Activated naive CD8-positive, alpha-beta T cell treated with anti-CD3 and anti-CD28 coated beads, Interleukin-2, amount 10 ng/mL, durations not matched to agents 7 days and 5 days (primary cell): ENCODE data around the gene ZNF358. TPM values are rescaled to one million over a fixed set of nuclear protein-coding genes. Genes with fewer than 3 reads are reported as not detected.

Experiments
- ATAC-seq: fragments of 150-1000 bp; cut with Tn5 transposase; one replicate; pipeline ENCODE4 v1.10.0; 2021; ENCODE audit warnings: low read depth, moderate library complexity
- POLR2A ChIA-PET: fragments of 350-600 bp; sonication (Branson Sonifier 250); formaldehyde crosslinking; loops from one replicate; lab custom pipeline; 2021; ENCODE audit warnings: antibody characterized with exemption; lab: Charles Lee
- DNase-seq: peaks from one replicate; pipeline ENCODE4 v3.0.0; 2021
- H3K27ac Mint-ChIP-seq: one replicate; pipeline ENCODE4 v1.8.0; 2022; ENCODE audit warnings: mild to moderate bottlenecking, mixed read lengths
- H3K27me3 Mint-ChIP-seq: one replicate; pipeline ENCODE4 v1.8.0; 2022; ENCODE audit warnings: mild to moderate bottlenecking, moderate library complexity, mixed read lengths
- H3K36me3 Mint-ChIP-seq: one replicate; pipeline ENCODE4 v1.8.0; 2021; ENCODE audit warnings: mild to moderate bottlenecking, mixed read lengths
- H3K4me1 Mint-ChIP-seq: one replicate; pipeline ENCODE4 v1.8.0; 2021; ENCODE audit warnings: mixed read lengths
- H3K4me3 Mint-ChIP-seq: one replicate; pipeline ENCODE4 v1.8.0; 2022; ENCODE audit warnings: mild to moderate bottlenecking, moderate library complexity, mixed read lengths
- H3K9me3 Mint-ChIP-seq: one replicate; pipeline ENCODE4 v1.8.0; 2021; ENCODE audit warnings: mixed read lengths
- total RNA-seq, 2 experiments: library from RNA; stranded (reverse); gene quantifications; one replicate each; pipeline ENCODE4 v1.2.3, GENCODE V29; 2021

ZNF358 gene
- total RNA-seq, 2 experiments from 2014 or later: 12.6 to 13.1 TPM

- no peaks in the 10 kb centered on the region for H3K27me3 Mint-ChIP-seq
- H3K36me3 Mint-ChIP-seq: peaks cover 43% of the 10 kb centered on the region
- no peak for DNase-seq
- no peaks in the 10 kb centered on the region for H3K9me3 Mint-ChIP-seq
- no peak for ATAC-seq
- H3K4me3 Mint-ChIP-seq: no peak overlapping the region
- H3K27ac Mint-ChIP-seq: no peak overlapping the region
- POLR2A ChIA-PET: interaction anchor here (0.6 kb wide), 1 partner anchor 47 kb away, joined by 3 read pairs; no protein-coding TSS in a partner anchor
- peaks cover 17% of the 10 kb centered on the region for H3K4me1 Mint-ChIP-seq
These were observed 38.7 kb downstream of the ZNF358 start for GRCh38 chr19:7554565-7554964.

DNA sequence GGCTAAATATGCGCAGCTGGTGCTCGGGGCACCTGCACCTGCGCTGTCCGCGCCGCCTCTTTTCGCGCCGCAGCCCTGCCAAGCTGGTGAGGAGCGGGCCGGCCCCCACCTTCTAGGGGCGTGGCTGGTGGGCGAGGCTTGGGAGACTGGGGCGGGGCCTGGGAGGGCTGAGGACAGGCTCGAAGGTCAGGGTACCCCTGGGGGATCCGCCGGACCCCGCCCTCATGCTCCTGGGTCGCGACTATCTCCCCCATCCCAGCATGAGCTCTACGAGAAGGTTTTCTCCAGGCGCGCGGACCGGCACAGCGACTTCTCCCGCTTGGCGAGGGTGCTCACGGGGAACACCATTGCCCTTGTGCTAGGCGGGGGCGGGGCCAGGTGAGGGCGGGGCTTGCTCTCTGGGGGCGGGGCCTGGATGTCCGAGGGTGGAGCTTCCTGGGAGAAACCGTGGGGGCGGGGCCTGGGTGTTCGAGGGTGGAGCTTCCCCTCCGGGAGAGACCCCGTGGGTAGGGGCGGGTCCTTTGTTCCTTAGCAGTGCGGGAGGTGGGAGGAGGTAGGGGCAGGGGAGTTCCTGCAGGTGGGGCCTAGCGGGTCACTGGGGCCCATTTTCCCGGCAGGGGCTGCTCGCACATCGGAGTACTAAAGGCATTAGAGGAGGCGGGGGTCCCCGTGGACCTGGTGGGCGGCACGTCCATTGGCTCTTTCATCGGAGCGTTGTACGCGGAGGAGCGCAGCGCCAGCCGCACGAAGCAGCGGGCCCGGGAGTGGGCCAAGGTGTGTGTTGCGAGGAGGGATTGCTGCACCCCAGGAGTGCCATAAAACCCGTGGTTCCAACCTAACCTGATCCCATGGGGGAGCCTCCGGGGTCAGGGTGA is 39.3 kb downstream of the ZNF358 start:
- no peak for DNase-seq
- H3K27ac Mint-ChIP-seq: no peak overlapping the region
- H3K9me3 Mint-ChIP-seq: no peaks in the 10 kb centered on the region
- no peak overlapping the region for H3K4me3 Mint-ChIP-seq
- H3K4me1 Mint-ChIP-seq: peaks cover 18% of the 10 kb centered on the region
- H3K27me3 Mint-ChIP-seq: no peaks in the 10 kb centered on the region
- POLR2A ChIA-PET: interaction anchor here (0.6 to 1.2 kb wide), 2 partner anchors 10 to 47 kb away, joined by 3 read pairs; no protein-coding TSS in a partner anchor
- ATAC-seq: no peak
- H3K36me3 Mint-ChIP-seq: peaks cover 42% of the 10 kb centered on the region

GRCh38 chr19:7556696-7557315 is 40.9 kb downstream of the ZNF358 start:
- DNase-seq (no peak), ATAC-seq (no peak)
- POLR2A ChIA-PET: interaction anchor here (0.6 kb wide), 1 partner anchor 270 kb away, joined by 3 read pairs; no protein-coding TSS in a partner anchor
- no peaks in the 10 kb centered on the region for H3K27me3 Mint-ChIP-seq
- no peaks in the 10 kb centered on the region for H3K9me3 Mint-ChIP-seq
- peaks cover 17% of the 10 kb centered on the region for H3K4me1 Mint-ChIP-seq
- peaks cover 41% of the 10 kb centered on the region for H3K36me3 Mint-ChIP-seq
- no peak overlapping the region for H3K27ac Mint-ChIP-seq
- H3K4me3 Mint-ChIP-seq: no peak overlapping the region

DNA sequence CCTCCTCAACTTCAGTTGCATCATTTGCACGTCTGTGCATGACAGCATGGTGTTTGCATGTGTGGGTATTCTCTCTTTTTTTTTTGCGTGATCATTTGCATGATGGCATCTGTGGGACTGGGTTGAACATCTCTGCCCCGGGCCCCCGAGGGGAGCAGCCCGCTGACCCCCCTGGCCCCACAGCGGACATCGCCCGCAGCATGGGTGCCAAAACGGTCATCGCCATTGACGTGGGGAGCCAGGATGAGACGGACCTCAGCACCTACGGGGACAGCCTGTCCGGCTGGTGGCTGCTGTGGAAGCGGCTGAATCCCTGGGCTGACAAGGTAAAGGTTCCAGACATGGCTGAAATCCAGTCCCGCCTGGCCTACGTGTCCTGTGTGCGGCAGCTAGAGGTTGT is 42.8 kb downstream of the ZNF358 start:
- Mint-ChIP-seq H3K27me3 (no peaks in the 10 kb centered on the region), H3K4me3 (no peak overlapping the region), H3K27ac (no peak overlapping the region), H3K4me1 (peaks cover 5% of the 10 kb centered on the region), H3K36me3 (peaks cover 40% of the 10 kb centered on the region), H3K9me3 (peaks cover 1% of the 10 kb centered on the region)
- ATAC-seq (no peak), DNase-seq (no peak)
- POLR2A ChIA-PET: interaction anchor here (0.5 to 0.6 kb wide), 2 partner anchors 14 to 302 kb away, joined by 3 to 5 read pairs; no protein-coding TSS in a partner anchor

DNA sequence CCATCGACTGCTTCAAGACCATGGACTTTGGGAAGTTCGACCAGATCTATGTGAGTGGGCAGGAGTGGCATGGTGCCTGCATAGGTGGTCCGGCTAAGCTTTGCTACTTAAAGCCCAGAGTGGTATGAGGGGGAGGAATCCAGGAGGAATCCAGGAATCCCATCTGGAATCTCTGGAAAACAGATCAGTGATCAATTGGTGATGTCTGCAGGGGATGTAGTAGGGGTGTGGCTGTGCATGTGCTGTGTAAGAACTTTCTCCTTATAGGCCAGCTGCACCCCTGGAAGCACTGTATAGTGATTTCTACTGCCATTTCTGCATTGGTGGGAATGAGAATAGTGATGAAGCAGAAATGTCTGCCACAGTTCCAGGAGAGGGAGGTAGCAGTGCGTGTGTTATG is 43.2 kb downstream of the ZNF358 start:
- H3K4me3 Mint-ChIP-seq: no peak overlapping the region
- H3K27me3 Mint-ChIP-seq: no peaks in the 10 kb centered on the region
- no peak for ATAC-seq
- H3K4me1 Mint-ChIP-seq: peaks cover 5% of the 10 kb centered on the region
- POLR2A ChIA-PET: interaction anchor here (0.6 kb wide), 1 partner anchor 301 kb away, joined by 3 read pairs; no protein-coding TSS in a partner anchor
- no peak for DNase-seq
- peaks cover 40% of the 10 kb centered on the region for H3K36me3 Mint-ChIP-seq
- no peak overlapping the region for H3K27ac Mint-ChIP-seq
- peaks cover 1% of the 10 kb centered on the region for H3K9me3 Mint-ChIP-seq

DNA sequence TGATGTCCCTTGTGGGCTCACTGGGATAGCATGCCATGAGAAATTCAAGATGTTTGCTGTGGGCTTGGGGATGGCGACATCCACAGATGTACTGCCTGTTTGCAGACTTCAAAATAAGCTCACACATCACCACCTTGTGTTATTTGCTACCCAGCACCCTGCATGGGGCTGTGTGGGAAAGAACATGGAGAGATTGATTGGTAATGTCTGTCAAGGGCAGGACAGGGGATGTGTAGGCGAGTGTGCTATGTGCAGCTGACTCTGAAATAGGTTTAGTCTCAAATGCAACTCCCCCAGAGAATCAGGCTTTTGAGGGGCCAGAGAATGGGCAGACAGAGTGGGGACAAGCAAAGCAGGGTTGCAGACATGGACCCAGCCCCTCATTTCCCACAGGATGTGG is 44.4 kb downstream of the ZNF358 start:
- peaks cover 39% of the 10 kb centered on the region for H3K36me3 Mint-ChIP-seq
- H3K27me3 Mint-ChIP-seq: no peaks in the 10 kb centered on the region
- H3K27ac Mint-ChIP-seq: no peak overlapping the region

GRCh38 chr19:7561325-7561724 is 45.4 kb downstream of the ZNF358 start:
- POLR2A ChIA-PET: no interaction called here
- Mint-ChIP-seq H3K4me3 (no peak overlapping the region), H3K4me1 (peaks cover 5% of the 10 kb centered on the region), H3K9me3 (peaks cover 1% of the 10 kb centered on the region), H3K27me3 (no peaks in the 10 kb centered on the region), H3K36me3 (peaks cover 36% of the 10 kb centered on the region), H3K27ac (no peak overlapping the region)
- DNase-seq (no peak), ATAC-seq (no peak)

More for the DNA sequence above, 44.4 kb downstream of the ZNF358 start:
- no peak for DNase-seq
- POLR2A ChIA-PET: no interaction called here
- ATAC-seq: no peak
- Mint-ChIP-seq H3K9me3 (peaks cover 1% of the 10 kb centered on the region), H3K4me1 (peaks cover 5% of the 10 kb centered on the region), H3K4me3 (no peak overlapping the region)

DNA sequence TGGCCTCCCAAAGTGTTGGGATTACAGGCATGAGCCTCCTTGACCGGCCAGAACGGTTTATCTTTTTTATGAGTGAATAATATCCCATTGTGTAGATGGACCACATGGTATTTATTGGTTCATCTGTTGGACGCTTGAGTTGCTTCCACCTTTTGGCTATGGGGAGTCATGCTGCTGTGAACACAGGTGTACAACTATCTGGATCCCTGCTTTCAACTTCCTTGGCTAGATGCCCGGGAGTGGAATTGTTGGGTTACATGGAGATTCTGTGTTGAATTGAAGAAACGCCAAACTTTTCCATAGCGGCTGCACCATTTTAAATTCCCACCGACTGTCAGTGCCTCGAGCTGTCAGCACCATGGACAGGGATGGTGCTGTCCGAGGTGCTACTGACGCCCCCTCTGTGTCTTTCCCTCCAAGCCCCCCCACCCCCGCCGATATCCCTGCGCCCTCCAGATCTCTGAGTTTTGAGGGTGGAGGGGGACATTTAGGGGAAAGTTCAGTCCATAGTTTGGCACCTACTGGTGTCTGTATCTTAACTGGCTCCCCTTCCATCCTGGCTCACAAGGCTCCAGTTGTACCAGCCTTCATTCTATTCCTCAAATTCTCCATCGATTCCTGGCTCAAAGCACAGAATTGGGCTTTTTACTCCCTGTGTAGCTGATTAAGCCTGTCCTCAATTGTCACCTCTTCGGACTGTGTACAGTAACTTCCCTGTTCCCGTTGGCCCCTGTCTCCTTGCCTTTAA is 46.9 kb downstream of the ZNF358 start:
- Mint-ChIP-seq H3K4me3 (no peak overlapping the region), H3K27ac (no peak overlapping the region), H3K9me3 (peaks cover 1% of the 10 kb centered on the region), H3K27me3 (no peaks in the 10 kb centered on the region), H3K4me1 (peaks cover 5% of the 10 kb centered on the region), H3K36me3 (peaks cover 29% of the 10 kb centered on the region)
- POLR2A ChIA-PET: interaction anchor here (0.5 kb wide), 2 partner anchors 31 to 811 kb away, joined by 4 read pairs; no protein-coding TSS in a partner anchor
- DNase-seq (peak; percentile 60), ATAC-seq (no peak)

DNA sequence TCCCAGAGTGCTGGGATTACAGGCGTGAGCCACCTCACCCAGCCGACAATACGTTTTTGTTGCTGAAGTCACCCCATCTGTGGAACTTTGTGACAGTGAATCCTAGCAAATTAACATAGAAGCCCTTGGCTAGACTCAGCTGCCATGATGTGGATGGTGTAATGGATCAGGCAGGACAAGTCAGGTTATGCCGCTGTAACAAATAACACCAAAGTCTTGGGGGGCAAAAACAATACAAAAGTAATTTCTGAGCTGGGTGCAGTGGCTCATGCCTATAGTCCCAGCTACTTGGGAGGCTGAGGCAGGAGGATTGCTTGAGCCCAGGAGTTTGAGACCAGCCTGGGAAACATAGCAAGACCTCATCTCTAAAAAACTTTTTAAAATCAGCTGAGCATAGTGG is 49.0 kb downstream of the ZNF358 start:
- no peak for ATAC-seq
- H3K36me3 Mint-ChIP-seq: peaks cover 17% of the 10 kb centered on the region
- POLR2A ChIA-PET: no interaction called here

GRCh38 chr19:7565332-7565731 is 49.4 kb downstream of the ZNF358 start:
- H3K36me3 Mint-ChIP-seq: peaks cover 14% of the 10 kb centered on the region

More for the DNA sequence above, 49.0 kb downstream of the ZNF358 start:
- Mint-ChIP-seq H3K4me3 (no peak overlapping the region), H3K9me3 (peaks cover 1% of the 10 kb centered on the region), H3K27ac (no peak overlapping the region), H3K27me3 (no peaks in the 10 kb centered on the region), H3K4me1 (peaks cover 5% of the 10 kb centered on the region)
- DNase-seq: no peak

More at GRCh38 chr19:7565332-7565731, 49.4 kb downstream of the ZNF358 start:
- H3K9me3 Mint-ChIP-seq: peaks cover 1% of the 10 kb centered on the region
- H3K4me3 Mint-ChIP-seq: no peak overlapping the region
- DNase-seq: no peak
- no peaks in the 10 kb centered on the region for H3K27me3 Mint-ChIP-seq
- ATAC-seq: no peak
- H3K4me1 Mint-ChIP-seq: peaks cover 2% of the 10 kb centered on the region
- POLR2A ChIA-PET: no interaction called here
- H3K27ac Mint-ChIP-seq: no peak overlapping the region
